ENCODE results near the gene DNAJC8. TPM values are rescaled to one million over a fixed set of nuclear protein-coding genes. Genes with fewer than 3 reads are reported as not detected.

DNAJC8 gene
- total and polyA plus RNA-seq, 10 of the 15 experiments (the other 5 are each of a cell fraction or from before 2014, with no cell fraction given): 91.2 to 296 (median 152) TPM

DNA sequence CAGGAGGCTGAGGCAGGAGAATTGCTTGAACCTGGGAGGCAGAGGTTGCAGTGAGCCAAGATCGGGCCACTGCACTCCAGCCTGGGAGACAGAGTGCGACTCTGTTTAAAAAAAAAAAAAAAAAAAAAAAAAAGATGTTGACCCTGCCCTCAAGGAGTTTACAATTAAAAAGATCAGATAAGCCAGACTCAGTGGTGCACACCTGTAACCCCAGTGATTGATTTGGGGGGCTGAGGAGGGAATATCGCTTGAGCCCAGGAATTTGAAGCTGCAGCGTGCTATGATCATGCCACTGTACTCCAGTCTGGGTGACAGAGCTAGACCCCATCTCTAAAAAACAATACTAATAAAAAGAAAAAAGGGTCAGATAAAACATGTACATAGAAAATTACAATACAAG, 24.9 kb upstream of the DNAJC8 start (continued):
- TF ChIP-seq ZBTB33 (IDR thresholded peaks at IDR 0.05): no peak
- no peak for TF ChIP-seq KAT2A (conservative IDR thresholded peaks at IDR 0.05; ENCODE audit: control insufficient read depth, low read depth, low read length)
- no peak for TF ChIP-seq ASH2L (IDR thresholded peaks at IDR 0.05; ENCODE audit: borderline replicate concordance, low read depth)
- TF ChIP-seq SUPT20H (IDR thresholded peaks at IDR 0.05; ENCODE audit: borderline replicate concordance, control insufficient read depth, low read depth, low read length): no peak
- TF ChIP-seq SIX5 (IDR thresholded peaks at IDR 0.05; ENCODE audit: low read depth, low read length, severe bottlenecking): no peak
- no peak for TF ChIP-seq FOS (IDR thresholded peaks at IDR 0.05; ENCODE audit: borderline replicate concordance, extremely low read depth, insufficient read length)
- TF ChIP-seq MAX (IDR thresholded peaks at IDR 0.05; ENCODE audit: low read depth, low read length): no peak

- H3K79me2 ChIP-seq (ENCODE audit: control insufficient read depth, insufficient read depth, low read length): peaks cover 18% of the 10 kb centered on the region
- H3K9ac ChIP-seq (ENCODE audit: control insufficient read depth, insufficient read depth, low read length): no peak overlapping the region
- CTCF ChIA-PET: interaction anchor here (0.7 to 3.2 kb wide), 3 partner anchors 7 to 359 kb away, joined by 3 to 33 read pairs (median 3); no protein-coding TSS in a partner anchor
- BruUV-seq (replicated peaks): no TSS peak
- no peaks in the 10 kb centered on the region for H3K27me3 ChIP-seq (replicated peaks in 1 of 2; ENCODE audit: control insufficient read depth in 2 of 2, insufficient read depth in 2 of 2, low read length in 1 of 2)
- POLR2A ChIA-PET: interaction anchor here (0.6 to 6.5 kb wide), 5 partner anchors 7 to 403 kb away, joined by 3 to 51 read pairs (median 4); no protein-coding TSS in a partner anchor
- no peaks in the 10 kb centered on the region for H3K36me3 ChIP-seq (ENCODE audit: control insufficient read depth in 2 of 2, insufficient read depth in 2 of 2, low read length in 1 of 2)
- RAD21 ChIA-PET (ENCODE audit: unreplicated experiment): interaction anchor here (1.7 kb wide), 1 partner anchor 346 kb away, joined by 6 read pairs; no protein-coding TSS in a partner anchor
- no peaks in the 10 kb centered on the region for H3K9me3 ChIP-seq (replicated peaks; ENCODE audit: control insufficient read depth, insufficient read depth, low read length)
- intact Hi-C loops (cut with micrococcal nuclease; ENCODE audit: unreplicated experiment): no loop called here
- in situ Hi-C loops (cut with MboI): no loop called here
- no peak overlapping the region for H3K4me3 ChIP-seq
- ATAC-seq (no peak), DNase-seq (ENCODE audit: low read depth, low spot score) (no peak), FAIRE-seq (no peak)
- H3K27ac ChIP-seq (ENCODE audit: control insufficient read depth, insufficient read depth): no peak overlapping the region
- no peak overlapping the region for H2AFZ ChIP-seq (ENCODE audit: control insufficient read depth, low read depth, low read length)
- SMC1A ChIA-PET (ENCODE audit: uncharacterized antibody, unreplicated experiment): interaction anchor here (0.9 kb wide), 1 partner anchor 10 kb away, joined by 3 read pairs; no protein-coding TSS in a partner anchor
- no peak overlapping the region for H3K4me2 ChIP-seq (ENCODE audit: control insufficient read depth, insufficient read depth)
- 0 out of 2 replicates have a peak, but pooled peaks cover 4% of the 10 kb centered on the region for H4K20me1 ChIP-seq (ENCODE audit: control insufficient read depth, insufficient read depth)
- peaks cover 5% of the 10 kb centered on the region for H3K4me1 ChIP-seq (ENCODE audit: control insufficient read depth, insufficient read depth, low read length)
- WGBS (ENCODE audit: insufficient coverage, insufficient replicate concordance, low lambda C conversion rate, missing lambda C conversion rate): 36% methylated on average over 3 of the region's 6 CpGs
- TF ChIP-seq MEF2A (IDR thresholded peaks at IDR 0.05; ENCODE audit: insufficient read depth, low read depth, low read length): no peak
- TF ChIP-seq SMAD1 (IDR thresholded peaks at IDR 0.05; ENCODE audit: low read depth, partially characterized antibody): no peak
These were observed 23.5 kb upstream of the DNAJC8 start for GRCh38 chr1:28256197-28256827.

Data from GM12878 (cell line).